A549 (cell line): Measurements from ENCODE around the gene GIMAP8. TPM values are rescaled to one million over a fixed set of nuclear protein-coding genes. Genes with fewer than 3 reads are reported as not detected.

Experiments used
- ATAC-seq, 2 experiments: fragments of 200-7000 bp in 1 of 2; fragments of >200 bp in 1 of 2; cut with Nextera tagmentation in 1 of 2; cut with Tn5 transposase in 1 of 2; 3 replicates each; pipeline versions ENCODE4 v1.8.0 to v1.9.1; 2018 to 2020; ENCODE audit warnings: mild to moderate bottlenecking in 1 of 2, moderate library complexity in 1 of 2
- CTCF ChIA-PET: fragments of 300-600 bp; sonication (Branson Sonifier 250); formaldehyde crosslinking; extraction: SDS; loops from one replicate; lab custom pipeline; 2021; ENCODE audit warnings: antibody characterized with exemption, inconsistent platforms; lab: Yijun Ruan, JAX
- POLR2A ChIA-PET: fragments of 350-600 bp; formaldehyde crosslinking; extraction: SDS; loops from one replicate; lab custom pipeline; 2021; ENCODE audit warnings: antibody characterized with exemption, inconsistent platforms; lab: Yijun Ruan, JAX
- DNase-seq, 2 experiments: peaks; one replicate each; pipeline versions ENCODE4 v3.0.0 to v3.0.0-alpha.2; 2011 to 2016; ENCODE audit warnings: low read depth in 1 of 2, low spot score in 1 of 2
- FAIRE-seq: peaks from 2 replicates; lab custom pipeline; 2011; peaks lifted over from hg19 to GRCh38; lab: Jason Lieb, UNC
- H3K27ac ChIP-seq, 2 experiments: fragments of >200 bp; sonication (Bioruptor Twin); formaldehyde crosslinking; 3 replicates each; pipeline ENCODE4 v1.5.1; 2016 to 2017
- H3K4me1 ChIP-seq: fragments of >200 bp; sonication (Bioruptor Twin); formaldehyde crosslinking; 3 replicates; pipeline ENCODE4 v1.6.1; 2016
- H3K4me2 ChIP-seq: fragments of >200 bp; sonication (Bioruptor Twin); formaldehyde crosslinking; 3 replicates; pipeline ENCODE4 v1.6.1; 2016
- H3K4me3 ChIP-seq: fragments of >200 bp; sonication (Bioruptor Twin); formaldehyde crosslinking; 3 replicates; pipeline ENCODE4 v1.5.1; 2016
- H3K9me3 ChIP-seq: fragments of >200 bp; sonication (Bioruptor Twin); formaldehyde crosslinking; 3 replicates; pipeline ENCODE4 v1.6.1; 2016
- CBX2 ChIP-seq: fragments of 200-600 bp; sonication (generic); IDR thresholded peaks from 2 replicates; pipeline ENCODE4 v1.6.1; 2016; ENCODE audit warnings: low read depth, mild to moderate bottlenecking, borderline replicate concordance
- CEBPB ChIP-seq, 2 experiments: fragments of >200 bp in 1 of 2; sonication (Bioruptor Twin) in 1 of 2; formaldehyde crosslinking in 1 of 2; IDR thresholded peaks; 2 replicates each; pipeline ENCODE4 v1.6.1; 2012 to 2016
- CHD2 ChIP-seq: fragments of 150-350 bp; IDR thresholded peaks from 2 replicates; pipeline ENCODE4 v1.6.1; 2014; ENCODE audit warnings: low read length; ENCODE audit not compliant: partially characterized antibody
- CHD4 ChIP-seq: fragments of 200-600 bp; sonication (generic); IDR thresholded peaks from 2 replicates; pipeline ENCODE4 v1.6.1; 2016; ENCODE audit warnings: antibody characterized with exemption, mild to moderate bottlenecking, borderline replicate concordance
- E2F6 ChIP-seq: IDR thresholded peaks from 2 replicates; pipeline ENCODE4 v1.6.1; 2012; ENCODE audit warnings: low read depth, borderline replicate concordance
- HDAC2 ChIP-seq: fragments of 200-600 bp; sonication (generic); IDR thresholded peaks from 2 replicates; pipeline ENCODE4 v1.6.1; 2016
- HEYL ChIP-seq: fragments of 250-450 bp; sonication (Bioruptor Pico); IDR thresholded peaks from 2 replicates; pipeline ENCODE4 v1.8.0; 2021; ENCODE audit warnings: mild to moderate bottlenecking, moderate library complexity
- JUN ChIP-seq, 2 experiments: fragments of >200 bp; sonication (Bioruptor Twin); formaldehyde crosslinking; IDR thresholded peaks; 2 replicates in 1 of 2; 3 replicates in 1 of 2; pipeline ENCODE4 v1.6.1; 2016 to 2017
- MAZ ChIP-seq: fragments of 150-350 bp; IDR thresholded peaks from 2 replicates; pipeline ENCODE4 v1.6.1; 2014; ENCODE audit warnings: antibody characterized with exemption, low read depth, low read length, borderline replicate concordance
- NFE2L2 ChIP-seq: fragments of 150-350 bp; conservative IDR thresholded peaks from 2 replicates; pipeline ENCODE4 v1.6.1; 2014; ENCODE audit warnings: low read length
- NPAS2 ChIP-seq: fragments of 250-450 bp; sonication (Bioruptor Pico); IDR thresholded peaks from 2 replicates; pipeline ENCODE4 v1.8.0; 2022; ENCODE audit warnings: mild to moderate bottlenecking, moderate library complexity, borderline replicate concordance
- NR3C1 ChIP-seq: fragments of >200 bp; sonication (Bioruptor Twin); formaldehyde crosslinking; IDR thresholded peaks from 3 replicates; pipeline ENCODE4 v1.6.1; 2017
- PBX3 ChIP-seq: IDR thresholded peaks from 2 replicates; pipeline ENCODE4 v1.6.1; 2012
- POLR2A ChIP-seq: IDR thresholded peaks from 2 replicates; pipeline ENCODE4 v1.6.1; 2012; ENCODE audit warnings: mild to moderate bottlenecking, low read length
- RFX5 ChIP-seq: fragments of 450-650 bp; IDR thresholded peaks from 2 replicates; pipeline ENCODE4 v1.7.1; 2014; ENCODE audit warnings: antibody characterized with exemption, mild to moderate bottlenecking, moderate library complexity
- RNF2 ChIP-seq: fragments of 200-600 bp; sonication (generic); IDR thresholded peaks from 2 replicates; pipeline ENCODE4 v1.6.1; 2016; ENCODE audit warnings: low read depth, mild to moderate bottlenecking, antibody characterized with exemption, moderate library complexity, borderline replicate concordance
- SMC3 ChIP-seq: fragments of >200 bp; sonication (Bioruptor Twin); formaldehyde crosslinking; IDR thresholded peaks from 3 replicates; pipeline ENCODE4 v1.6.1; 2018; ENCODE audit warnings: inconsistent platforms
- ZNF302 ChIP-seq: fragments of 250-450 bp; sonication (Bioruptor Pico); IDR thresholded peaks from 2 replicates; pipeline ENCODE4 v1.9.0; 2021; ENCODE audit warnings: inconsistent platforms, mild to moderate bottlenecking, moderate library complexity
- WGBS: methylation state at CpG from one replicate; pipeline ENCODE4 v1.1.6; 2017; ENCODE audit errors: missing lambda C conversion rate; 5-methylcytosine and 5-hydroxymethylcytosine counted together
- polyA plus RNA-seq, 4 experiments: library from polyadenylated mRNA; depleted of rRNA in 3 of 4; stranded (reverse); fragments of >200 nt; fragmentation: RNase III in 1 of 4; extraction: RNeasy Plus Mini Kit Qiagen cat#74134 plus additional on column Dnase treatment in 1 of 4; gene quantifications; 2 replicates in 3 of 4; 3 replicates in 1 of 4; pipeline ENCODE4 v1.2.3, GENCODE V29; 2011 to 2017
- TF ChIP-seq, protein P1 (sequence below): fragments of >200 bp; sonication (Bioruptor Twin); formaldehyde crosslinking; IDR thresholded peaks from 3 replicates; pipeline ENCODE4 v1.6.1; 2016
- TF ChIP-seq, protein P2 (sequence below): fragments of 200-600 bp; sonication (generic); IDR thresholded peaks from 2 replicates; pipeline ENCODE4 v1.6.1; 2016; ENCODE audit warnings: antibody characterized with exemption, mild to moderate bottlenecking, moderate library complexity

Gene GIMAP8
- polyA plus RNA-seq, 2 of the 4 experiments (the other 2 are of a cell fraction): not detected

DNA sequence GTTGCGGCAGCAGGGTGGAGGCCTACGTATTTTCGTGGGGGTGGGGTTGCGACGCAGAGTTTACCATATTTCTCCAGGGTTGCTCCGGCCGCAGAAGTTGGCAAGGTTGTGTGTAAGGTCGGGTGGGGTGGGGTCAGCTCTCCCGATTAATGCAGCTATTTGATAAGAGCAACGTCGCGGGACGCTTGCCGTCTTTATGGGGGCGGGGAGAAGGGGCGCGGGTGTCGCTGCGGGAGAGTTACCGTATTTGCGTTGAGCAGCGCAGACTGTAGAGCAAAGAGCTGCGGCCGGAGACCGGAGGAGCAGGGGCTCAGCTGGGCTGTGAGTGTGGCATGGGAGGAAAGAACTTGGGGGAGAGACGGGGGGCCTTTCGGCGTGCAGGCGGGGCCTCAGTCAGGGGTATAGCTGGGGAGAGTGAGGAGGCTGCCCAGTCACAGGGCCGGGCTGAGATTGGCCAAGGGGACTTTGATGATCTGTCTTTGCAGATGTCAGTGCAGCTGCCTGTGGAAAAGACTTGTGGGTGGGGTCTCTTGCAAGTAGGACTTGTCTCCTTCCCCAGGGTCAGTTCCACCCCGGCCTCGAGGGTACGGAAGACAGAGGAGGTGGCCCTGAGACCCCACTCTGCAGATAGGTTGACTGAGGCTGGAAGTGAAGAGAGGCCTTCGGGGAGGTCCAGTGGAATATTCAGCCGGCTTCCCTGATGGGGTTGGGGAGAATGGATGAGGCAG, 44.7 kb upstream of the GIMAP8 start:
- FAIRE-seq (no peak), DNase-seq (peak in 1 of 2 experiments; percentile 51), ATAC-seq (peak; percentile 54 to 73)
- CTCF ChIA-PET: interaction anchor here (0.9 to 1.7 kb wide), 9 partner anchors 9 to 119 kb away, joined by 3 to 7 read pairs (median 4); no protein-coding TSS in a partner anchor
- 20% methylated on average over 24 of the region's 35 CpGs for WGBS
- POLR2A ChIA-PET: interaction anchor here (1.5 to 2.7 kb wide), 2 partner anchors 28 to 36 kb away, joined by 12 to 20 read pairs; partner anchors contain the start of gene REPIN1
- TF ChIP-seq ZNF302 (CRISPR knock-in tag) (no peak), NFE2L2 (no peak), RNF2 (no peak), SMC3 (0 out of 3 replicates have a peak, but pooled peaks have one; percentile 5), PBX3 (no peak), E2F6 (no peak), CEBPB (IDR thresholded peaks at IDR 0.05) (no peak), HEYL (CRISPR knock-in tag) (no peak), CBX2 (no peak), MAZ (no peak), NR3C1 (no peak), NPAS2 (CRISPR knock-in tag) (no peak), HDAC2 (peak; percentile 66; the same call in 1 of the 2 replicates)
- TF ChIP-seq, protein P1, sequence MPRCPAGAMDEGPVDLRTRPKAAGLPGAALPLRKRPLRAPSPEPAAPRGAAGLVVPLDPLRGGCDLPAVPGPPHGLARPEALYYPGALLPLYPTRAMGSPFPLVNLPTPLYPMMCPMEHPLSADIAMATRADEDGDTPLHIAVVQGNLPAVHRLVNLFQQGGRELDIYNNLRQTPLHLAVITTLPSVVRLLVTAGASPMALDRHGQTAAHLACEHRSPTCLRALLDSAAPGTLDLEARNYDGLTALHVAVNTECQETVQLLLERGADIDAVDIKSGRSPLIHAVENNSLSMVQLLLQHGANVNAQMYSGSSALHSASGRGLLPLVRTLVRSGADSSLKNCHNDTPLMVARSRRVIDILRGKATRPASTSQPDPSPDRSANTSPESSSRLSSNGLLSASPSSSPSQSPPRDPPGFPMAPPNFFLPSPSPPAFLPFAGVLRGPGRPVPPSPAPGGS: no peak
- TF ChIP-seq, protein P2, sequence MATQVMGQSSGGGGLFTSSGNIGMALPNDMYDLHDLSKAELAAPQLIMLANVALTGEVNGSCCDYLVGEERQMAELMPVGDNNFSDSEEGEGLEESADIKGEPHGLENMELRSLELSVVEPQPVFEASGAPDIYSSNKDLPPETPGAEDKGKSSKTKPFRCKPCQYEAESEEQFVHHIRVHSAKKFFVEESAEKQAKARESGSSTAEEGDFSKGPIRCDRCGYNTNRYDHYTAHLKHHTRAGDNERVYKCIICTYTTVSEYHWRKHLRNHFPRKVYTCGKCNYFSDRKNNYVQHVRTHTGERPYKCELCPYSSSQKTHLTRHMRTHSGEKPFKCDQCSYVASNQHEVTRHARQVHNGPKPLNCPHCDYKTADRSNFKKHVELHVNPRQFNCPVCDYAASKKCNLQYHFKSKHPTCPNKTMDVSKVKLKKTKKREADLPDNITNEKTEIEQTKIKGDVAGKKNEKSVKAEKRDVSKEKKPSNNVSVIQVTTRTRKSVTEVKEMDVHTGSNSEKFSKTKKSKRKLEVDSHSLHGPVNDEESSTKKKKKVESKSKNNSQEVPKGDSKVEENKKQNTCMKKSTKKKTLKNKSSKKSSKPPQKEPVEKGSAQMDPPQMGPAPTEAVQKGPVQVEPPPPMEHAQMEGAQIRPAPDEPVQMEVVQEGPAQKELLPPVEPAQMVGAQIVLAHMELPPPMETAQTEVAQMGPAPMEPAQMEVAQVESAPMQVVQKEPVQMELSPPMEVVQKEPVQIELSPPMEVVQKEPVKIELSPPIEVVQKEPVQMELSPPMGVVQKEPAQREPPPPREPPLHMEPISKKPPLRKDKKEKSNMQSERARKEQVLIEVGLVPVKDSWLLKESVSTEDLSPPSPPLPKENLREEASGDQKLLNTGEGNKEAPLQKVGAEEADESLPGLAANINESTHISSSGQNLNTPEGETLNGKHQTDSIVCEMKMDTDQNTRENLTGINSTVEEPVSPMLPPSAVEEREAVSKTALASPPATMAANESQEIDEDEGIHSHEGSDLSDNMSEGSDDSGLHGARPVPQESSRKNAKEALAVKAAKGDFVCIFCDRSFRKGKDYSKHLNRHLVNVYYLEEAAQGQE: no peak
- H3K9me3 ChIP-seq: no peaks in the 10 kb centered on the region
- H3K4me3 ChIP-seq: peak overlapping the region; percentile 69
- H3K4me2 ChIP-seq: peak overlapping the region; percentile 94
- H3K4me1 ChIP-seq: peaks cover 32% of the 10 kb centered on the region
- peak overlapping the region; percentile 92 to 97 for H3K27ac ChIP-seq

GRCh38 chr7:150406312-150406566, 44.2 kb upstream of the GIMAP8 start:
- H3K4me3 ChIP-seq: peak overlapping the region; percentile 69
- POLR2A ChIA-PET: interaction anchor here (1.5 to 2.7 kb wide), 2 partner anchors 28 to 37 kb away, joined by 12 to 20 read pairs; partner anchors contain the start of gene REPIN1
- peak overlapping the region; percentile 92 to 97 for H3K27ac ChIP-seq
- no peaks in the 10 kb centered on the region for H3K9me3 ChIP-seq
- TF ChIP-seq, protein P1: no peak
- TF ChIP-seq POLR2A: no peak
- no peak for TF ChIP-seq RFX5
- no peak for TF ChIP-seq JUN (IDR thresholded peaks at IDR 0.05)
- TF ChIP-seq HEYL (CRISPR knock-in tag): no peak
- TF ChIP-seq NFE2L2: no peak
- no peak for TF ChIP-seq HDAC2
- TF ChIP-seq CHD2: no peak
- no peak for TF ChIP-seq CHD4
- TF ChIP-seq, all 56 proteins: peak for 0
- Histone ChIP-seq H3K4me1 (peaks cover 30% of the 10 kb centered on the region), H3K4me2 (peak overlapping the region; percentile 94)
- ATAC-seq (no peak), DNase-seq (no peak), FAIRE-seq (no peak)
- CTCF ChIA-PET: interaction anchor here (0.9 to 1.7 kb wide), 9 partner anchors 9 to 119 kb away, joined by 3 to 7 read pairs (median 4); no protein-coding TSS in a partner anchor
- 38% methylated on average over 2 of the region's 2 CpGs for WGBS
